DMS53 (cell line): ENCODE measurements around the gene MT2A.

Source experiments
- DNase-seq: peaks from one replicate; lab custom pipeline; 2025; lab: John Stamatoyannopoulos, UW

The MT2A gene

DNA sequence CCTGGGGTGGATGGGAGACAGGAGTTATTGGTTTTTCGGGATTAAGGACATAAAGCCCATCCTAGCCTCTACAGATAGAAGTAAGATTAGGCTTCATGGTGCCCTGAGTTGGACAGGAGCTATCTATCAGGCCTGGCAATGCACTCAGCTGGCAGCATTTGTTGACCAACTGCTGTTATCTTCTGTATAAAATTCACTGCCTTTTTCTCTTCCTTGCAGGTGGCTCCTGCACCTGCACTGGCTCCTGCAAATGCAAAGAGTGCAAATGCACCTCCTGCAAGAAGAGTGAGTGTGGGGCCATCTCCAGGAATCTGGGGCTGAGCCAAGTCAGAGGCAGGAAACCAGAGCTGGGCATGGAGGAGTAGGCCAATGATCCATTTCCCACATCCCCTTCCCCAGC is 30.7 kb downstream of the MT2A start:
- DNase-seq = no peak

GRCh38 chr16:56640076-56640475 is 31.7 kb downstream of the MT2A start:
- DNase-seq = no peak

- no peak for DNase-seq
These were observed 32.8 kb downstream of the MT2A start for GRCh38 chr16:56641166-56641565.

GRCh38 chr16:56643080-56643778 is 34.8 kb downstream of the MT2A start:
- peak; percentile 95 for DNase-seq

DNA sequence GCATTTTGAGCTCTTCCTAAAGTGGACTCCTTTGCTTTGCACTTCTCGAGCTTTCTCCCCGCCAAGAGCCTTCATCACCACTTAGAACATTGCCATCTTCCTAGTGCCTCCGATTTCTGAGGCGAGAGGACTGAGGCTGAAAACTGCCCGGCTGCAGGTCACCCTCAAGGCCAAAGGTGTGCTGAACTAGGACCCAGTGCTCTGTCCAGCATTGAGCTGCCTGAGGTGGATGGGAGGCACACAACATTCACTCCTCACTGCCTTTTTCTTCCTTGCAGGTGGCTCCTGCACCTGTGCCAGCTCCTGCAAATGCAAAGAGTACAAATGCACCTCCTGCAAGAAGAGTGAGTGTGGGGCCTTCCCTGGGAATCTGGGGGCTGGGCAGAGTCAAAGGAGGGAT is 35.4 kb downstream of the MT2A start:
- DNase-seq = no peak

- DNase-seq = no peak
These were observed 36.9 kb downstream of the MT2A start for GRCh38 chr16:56645311-56645710.

DNA sequence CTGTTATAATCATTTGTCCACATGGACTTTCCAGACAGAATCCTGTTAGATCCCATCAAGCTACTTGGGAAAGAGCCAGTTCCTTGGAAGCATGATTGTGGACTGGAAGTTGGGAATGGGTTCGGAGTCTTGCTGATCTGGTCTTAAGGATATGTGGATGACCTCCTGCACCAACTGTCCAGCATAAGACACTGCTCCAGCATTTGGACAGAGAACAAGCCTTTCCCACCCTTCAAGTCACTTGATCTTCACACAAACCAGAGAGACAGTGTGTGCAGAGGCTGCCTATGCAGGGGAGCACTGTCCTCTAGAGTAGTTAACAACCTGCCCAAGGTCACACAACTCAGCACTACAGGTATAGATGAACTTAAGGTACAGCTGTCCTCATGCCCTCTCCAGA is 37.5 kb downstream of the MT2A start:
- no peak for DNase-seq

DNA sequence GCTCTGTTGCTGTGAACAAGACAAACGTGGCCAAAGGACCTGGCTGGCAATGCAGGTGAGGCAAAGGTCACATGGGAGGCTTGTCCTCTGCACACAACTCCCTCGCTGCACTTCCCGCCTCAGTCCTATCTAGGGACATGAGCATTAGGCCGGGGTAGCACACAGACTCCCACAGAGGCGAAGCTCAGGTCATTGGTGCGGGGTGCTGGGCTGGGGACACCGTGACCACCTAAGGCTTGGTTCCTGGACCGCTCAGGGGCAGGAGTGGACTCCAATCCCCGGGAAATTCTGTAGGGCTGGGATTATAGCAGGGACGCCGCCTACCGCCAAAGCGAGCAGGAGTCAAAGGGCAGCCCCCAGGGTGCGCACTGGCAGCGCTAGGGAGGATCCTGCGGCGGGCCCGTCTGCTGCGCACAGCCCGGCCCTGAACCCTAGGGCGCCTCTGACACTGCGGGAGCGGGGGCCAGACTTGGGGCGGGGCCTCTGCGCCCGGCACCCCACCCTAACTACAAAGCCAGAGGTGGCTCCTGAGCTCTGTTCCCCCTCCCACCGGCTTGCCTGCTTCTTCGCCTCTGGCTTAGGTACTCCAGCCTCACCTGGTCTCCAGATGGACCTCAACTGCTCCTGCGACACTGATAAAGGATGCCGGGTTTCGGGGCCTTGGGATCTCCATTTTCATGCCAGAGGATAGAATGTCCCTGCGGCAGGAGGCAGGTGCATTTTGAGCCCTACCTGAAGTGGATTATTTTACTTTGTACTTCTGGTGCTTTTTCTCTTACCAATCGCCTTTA is 39.5 kb downstream of the MT2A start:
- DNase-seq = no peak

- no peak for DNase-seq
These were observed 40.9 kb downstream of the MT2A start for GRCh38 chr16:56649271-56649670.

DNA sequence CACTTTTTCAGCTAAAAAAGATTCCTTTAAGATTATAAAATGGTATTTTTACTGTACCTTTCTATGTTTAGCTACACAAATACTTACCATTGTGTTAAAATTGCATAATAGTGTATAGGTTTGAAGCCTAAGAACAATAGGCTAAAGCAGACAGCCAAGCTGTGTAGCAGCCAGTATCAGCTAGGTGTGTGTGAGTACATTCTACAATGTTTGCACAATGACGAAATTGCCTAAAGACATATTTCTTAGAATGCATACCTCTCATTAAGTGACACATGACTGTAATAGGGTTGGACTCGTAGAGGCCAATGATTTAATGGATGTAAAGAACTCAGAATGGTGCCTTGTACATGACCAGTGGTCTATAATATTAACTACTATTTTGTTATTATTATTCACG is 41.4 kb downstream of the MT2A start:
- DNase-seq = peak; percentile 29

DNA sequence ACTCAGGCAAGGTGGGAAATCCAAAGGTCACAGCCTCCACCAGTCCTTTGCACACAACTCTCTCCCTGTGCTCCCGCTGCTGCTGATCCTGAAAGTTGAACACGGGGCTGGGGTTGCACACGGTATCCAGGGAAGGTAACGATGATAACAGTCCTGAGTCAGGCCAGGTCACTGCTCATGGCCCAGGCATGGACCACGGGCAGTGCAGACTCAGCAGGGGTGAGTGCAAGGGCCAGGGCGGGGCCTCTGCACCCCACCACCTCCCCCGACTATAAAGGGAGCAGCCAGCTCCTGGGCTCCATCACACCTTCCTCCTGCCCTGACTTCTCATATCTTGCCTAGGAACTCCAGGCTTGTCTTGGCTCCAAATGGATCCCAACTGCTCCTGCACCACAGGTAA is 43.2 kb downstream of the MT2A start, which contains the start of gene MT1B:
TSS of gene MT1B (plus strand) at position 301 of the 400 bp plus-strand sequence. CDS start at position 369, 68 bp downstream.
- no peak for DNase-seq

DNA sequence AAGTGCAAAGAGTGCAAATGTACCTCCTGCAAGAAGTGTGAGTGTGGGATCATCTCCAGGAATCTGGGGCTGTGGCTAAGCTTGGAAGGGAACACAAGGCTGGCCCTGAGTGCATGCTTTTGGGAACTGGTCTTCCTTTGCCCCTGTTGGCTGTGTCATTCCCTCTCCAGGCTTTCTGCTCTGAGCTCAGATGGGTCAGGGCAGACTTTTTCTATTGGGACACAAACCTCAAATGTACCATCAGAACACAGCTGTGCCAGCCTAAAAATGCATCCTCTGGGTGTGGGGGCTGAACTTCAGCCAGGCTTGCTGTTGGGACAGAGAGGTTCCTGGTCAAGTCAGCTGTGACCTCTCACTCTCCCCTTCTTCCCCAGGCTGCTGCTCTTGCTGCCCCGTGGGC is 44.2 kb downstream of the MT2A start:
- no peak for DNase-seq

- DNase-seq = no peak
These were observed 44.8 kb downstream of the MT2A start for GRCh38 chr16:56653218-56653617.

- peak; percentile 91 for DNase-seq
These were observed 49.4 kb downstream of the MT2A start, which contains the start of gene MT1F for GRCh38 chr16:56657555-56658326. Gene MT1F, plus strand, starts transcription at chr16:56657959. Its CDS starts 100 bp downstream, at chr16:56658059.

DNA sequence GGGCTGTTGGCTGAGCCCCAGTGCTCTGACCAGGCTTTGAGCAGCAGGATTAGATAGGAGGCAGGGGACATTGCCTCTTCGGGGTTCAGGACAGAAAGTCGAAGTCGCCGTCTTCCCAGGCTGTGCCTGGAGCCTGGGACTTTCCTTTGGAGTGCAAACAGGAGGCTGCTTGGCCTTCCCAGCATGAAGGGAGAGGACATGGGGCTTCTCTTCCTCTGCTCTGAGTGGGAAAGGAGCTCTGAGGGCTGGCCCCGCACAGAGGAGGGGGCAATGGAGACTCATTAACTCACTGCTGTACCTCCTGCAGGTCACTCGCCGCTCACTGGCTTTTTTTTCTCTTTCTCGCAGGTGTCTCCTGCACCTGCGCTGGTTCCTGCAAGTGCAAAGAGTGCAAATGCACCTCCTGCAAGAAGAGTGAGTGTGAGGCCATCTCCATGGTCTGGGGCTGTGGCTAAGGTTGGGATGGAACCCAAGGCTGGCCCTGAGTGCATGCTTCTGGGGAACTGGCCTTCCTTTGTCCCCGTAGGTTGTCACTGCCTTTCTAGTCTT is 50.0 kb downstream of the MT2A start:
- no peak for DNase-seq
